GM10248 (cell line): ENCODE data around the gene FAM217B.

Experiments used
- CTCF ChIA-PET: fragments of 300-600 bp; sonication (Branson Sonifier 250); formaldehyde crosslinking; extraction: SDS; loops from one replicate; lab custom pipeline; 2021; ENCODE audit warnings: antibody characterized with exemption; lab: Yijun Ruan, JAX
- POLR2A ChIA-PET: fragments of 350-650 bp; sonication (Branson Sonifier 250); formaldehyde crosslinking; extraction: SDS; loops from one replicate; lab custom pipeline; 2020; ENCODE audit warnings: antibody characterized with exemption; lab: Yijun Ruan, JAX
- DNase-seq: peaks from one replicate; pipeline ENCODE4 v3.0.0; 2012; ENCODE audit errors: extremely low spot score
- TF ChIP-seq, protein P1 (sequence below): IDR thresholded peaks from 2 replicates; pipeline ENCODE4 v1.5.1; 2012; ENCODE audit warnings: mild to moderate bottlenecking, low read depth; ENCODE audit errors: extremely low read depth, missing control alignments, control extremely low read depth

The FAM217B gene

DNA sequence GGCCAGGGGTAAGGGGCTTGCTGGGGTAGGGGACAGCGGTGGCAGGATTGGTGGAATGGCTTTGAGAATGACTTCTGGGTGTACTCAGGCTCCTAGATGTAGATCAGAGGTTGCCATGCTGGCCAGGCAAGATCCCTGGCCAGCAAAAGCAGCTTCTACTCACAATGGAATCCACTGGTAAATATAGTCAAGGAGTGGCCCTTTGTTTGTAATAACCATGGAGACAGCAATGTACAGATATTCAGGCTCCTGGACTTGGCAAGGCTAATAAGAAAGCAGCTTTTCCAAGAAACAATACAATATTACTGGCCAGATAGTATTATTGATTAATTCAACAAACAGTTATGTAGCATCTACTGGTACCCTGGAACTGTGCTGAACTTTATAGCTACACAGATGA is 55.9 kb downstream of the FAM217B start:
- ChIA-PET POLR2A (no interaction called here), CTCF (no interaction called here)
- TF ChIP-seq, protein P1, sequence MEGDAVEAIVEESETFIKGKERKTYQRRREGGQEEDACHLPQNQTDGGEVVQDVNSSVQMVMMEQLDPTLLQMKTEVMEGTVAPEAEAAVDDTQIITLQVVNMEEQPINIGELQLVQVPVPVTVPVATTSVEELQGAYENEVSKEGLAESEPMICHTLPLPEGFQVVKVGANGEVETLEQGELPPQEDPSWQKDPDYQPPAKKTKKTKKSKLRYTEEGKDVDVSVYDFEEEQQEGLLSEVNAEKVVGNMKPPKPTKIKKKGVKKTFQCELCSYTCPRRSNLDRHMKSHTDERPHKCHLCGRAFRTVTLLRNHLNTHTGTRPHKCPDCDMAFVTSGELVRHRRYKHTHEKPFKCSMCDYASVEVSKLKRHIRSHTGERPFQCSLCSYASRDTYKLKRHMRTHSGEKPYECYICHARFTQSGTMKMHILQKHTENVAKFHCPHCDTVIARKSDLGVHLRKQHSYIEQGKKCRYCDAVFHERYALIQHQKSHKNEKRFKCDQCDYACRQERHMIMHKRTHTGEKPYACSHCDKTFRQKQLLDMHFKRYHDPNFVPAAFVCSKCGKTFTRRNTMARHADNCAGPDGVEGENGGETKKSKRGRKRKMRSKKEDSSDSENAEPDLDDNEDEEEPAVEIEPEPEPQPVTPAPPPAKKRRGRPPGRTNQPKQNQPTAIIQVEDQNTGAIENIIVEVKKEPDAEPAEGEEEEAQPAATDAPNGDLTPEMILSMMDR = no peak
- no peak for DNase-seq

DNA sequence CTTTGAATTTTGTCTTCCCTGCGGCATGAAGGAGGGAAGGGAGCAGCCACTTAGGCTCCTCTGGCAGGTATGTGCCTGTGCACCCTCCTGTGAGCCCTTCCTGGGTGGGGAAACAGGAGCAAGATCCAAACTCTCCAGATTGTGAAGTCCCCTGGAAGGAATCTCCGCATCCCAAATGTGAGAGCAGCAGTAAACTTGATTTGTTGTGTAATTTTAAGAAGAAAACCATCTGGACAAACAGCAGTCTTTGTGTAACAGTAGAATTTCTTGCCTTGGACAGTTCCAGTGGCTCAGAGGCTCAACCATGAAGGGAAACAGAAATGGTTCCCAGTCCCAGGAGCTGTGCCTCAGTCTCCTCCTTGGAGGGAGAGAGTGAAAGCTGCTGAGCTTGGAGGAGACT is 57.7 kb downstream of the FAM217B start:
- no peak for DNase-seq
- ChIA-PET CTCF (interaction anchor here (0.8 to 1.6 kb wide), 3 partner anchors 8 to 60 kb away, joined by 3 to 4 read pairs (median 3); no protein-coding TSS in a partner anchor), POLR2A (no interaction called here)
- TF ChIP-seq, protein P1 = no peak
